Kidney epithelial cell (primary cell): ENCODE measurements around the gene REEP5. TPM values are rescaled to one million over a fixed set of nuclear protein-coding genes. Genes with fewer than 3 reads are reported as not detected.

Experiments
- DNase-seq: peaks from one replicate; pipeline ENCODE4 v3.0.0-alpha.2; 2010; ENCODE audit warnings: low read depth
- H3K27me3 ChIP-seq: 2 replicates; pipeline ENCODE4 v1.6.0; 2011; ENCODE audit warnings: low read length; ENCODE audit not compliant: control insufficient read depth, insufficient read depth
- H3K36me3 ChIP-seq: 2 replicates; pipeline ENCODE4 v1.5.1; 2011; ENCODE audit warnings: low read length; ENCODE audit not compliant: control insufficient read depth, insufficient read depth
- H3K4me3 ChIP-seq: 2 replicates; pipeline ENCODE4 v1.5.1; 2011; ENCODE audit warnings: low read depth, mild to moderate bottlenecking, control low read depth, low read length
- total RNA-seq: library from RNA; depleted of rRNA; stranded (reverse); fragments of >200 nt; gene quantifications from 2 replicates; pipeline ENCODE4 v1.2.3, GENCODE V29; 2015
- TF ChIP-seq, protein P1 (sequence below): IDR thresholded peaks from 2 replicates; pipeline ENCODE4 v1.5.1; 2011; ENCODE audit warnings: mild to moderate bottlenecking, moderate library complexity, low read length, control low read depth, inconsistent platforms; ENCODE audit not compliant: insufficient read depth, poor library complexity, severe bottlenecking

Gene REEP5
- total RNA-seq, 1 donor from 2014 or later = 79.4 TPM

DNA sequence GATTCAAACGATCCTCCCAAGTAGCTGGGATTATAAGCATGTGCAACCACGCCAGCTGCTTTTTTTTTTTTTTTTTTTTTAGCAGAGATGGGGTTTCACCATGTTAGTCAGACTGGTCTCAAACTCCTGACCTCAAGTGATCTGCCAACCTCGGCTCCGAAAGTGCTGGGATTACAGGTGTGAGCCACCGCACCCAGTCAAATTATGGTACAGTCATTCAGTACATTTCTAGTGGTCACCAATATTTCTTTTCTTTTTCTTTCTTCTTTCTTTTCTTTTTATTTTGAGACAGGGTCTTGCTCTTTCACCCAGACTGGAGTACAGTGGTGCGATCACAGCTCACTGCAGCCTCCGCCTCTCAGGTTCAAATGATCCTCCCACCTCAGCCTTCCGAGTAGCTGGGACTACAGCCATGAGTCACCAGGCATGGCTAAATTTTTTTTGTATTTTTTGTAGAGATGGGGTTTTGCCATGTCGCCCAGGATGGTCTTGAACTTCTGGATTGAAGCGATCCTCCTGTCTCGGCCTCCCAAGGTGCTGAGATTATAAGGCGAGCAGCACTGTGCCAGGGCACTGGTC is 29.2 kb upstream of the REEP5 start:
- no peaks in the 10 kb centered on the region for H3K36me3 ChIP-seq
- H3K27me3 ChIP-seq = no peaks in the 10 kb centered on the region
- no peak for DNase-seq
- H3K4me3 ChIP-seq = no peak overlapping the region
- TF ChIP-seq, protein P1, sequence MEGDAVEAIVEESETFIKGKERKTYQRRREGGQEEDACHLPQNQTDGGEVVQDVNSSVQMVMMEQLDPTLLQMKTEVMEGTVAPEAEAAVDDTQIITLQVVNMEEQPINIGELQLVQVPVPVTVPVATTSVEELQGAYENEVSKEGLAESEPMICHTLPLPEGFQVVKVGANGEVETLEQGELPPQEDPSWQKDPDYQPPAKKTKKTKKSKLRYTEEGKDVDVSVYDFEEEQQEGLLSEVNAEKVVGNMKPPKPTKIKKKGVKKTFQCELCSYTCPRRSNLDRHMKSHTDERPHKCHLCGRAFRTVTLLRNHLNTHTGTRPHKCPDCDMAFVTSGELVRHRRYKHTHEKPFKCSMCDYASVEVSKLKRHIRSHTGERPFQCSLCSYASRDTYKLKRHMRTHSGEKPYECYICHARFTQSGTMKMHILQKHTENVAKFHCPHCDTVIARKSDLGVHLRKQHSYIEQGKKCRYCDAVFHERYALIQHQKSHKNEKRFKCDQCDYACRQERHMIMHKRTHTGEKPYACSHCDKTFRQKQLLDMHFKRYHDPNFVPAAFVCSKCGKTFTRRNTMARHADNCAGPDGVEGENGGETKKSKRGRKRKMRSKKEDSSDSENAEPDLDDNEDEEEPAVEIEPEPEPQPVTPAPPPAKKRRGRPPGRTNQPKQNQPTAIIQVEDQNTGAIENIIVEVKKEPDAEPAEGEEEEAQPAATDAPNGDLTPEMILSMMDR = no peak

DNA sequence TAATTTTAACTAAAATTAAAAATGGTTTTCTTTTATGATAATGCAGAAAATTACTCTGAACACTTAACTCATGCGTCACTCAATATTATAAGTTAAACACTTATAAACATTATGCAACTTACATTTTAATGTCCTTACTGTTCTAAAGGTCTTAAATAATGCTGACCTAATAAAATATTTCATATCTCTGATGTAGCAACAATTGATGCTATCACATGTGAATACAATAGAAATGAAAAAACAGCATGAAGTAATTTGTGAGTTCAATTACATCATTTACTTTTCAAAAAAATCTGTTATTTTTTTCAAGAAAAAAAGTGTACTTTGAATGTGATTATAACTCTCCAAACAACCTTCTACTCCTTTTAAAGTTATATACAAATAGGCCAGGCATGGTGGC is 26.4 kb upstream of the REEP5 start:
- Histone ChIP-seq H3K27me3 (no peaks in the 10 kb centered on the region), H3K4me3 (no peak overlapping the region), H3K36me3 (no peaks in the 10 kb centered on the region)
- no peak for DNase-seq
- TF ChIP-seq, protein P1 = no peak

DNA sequence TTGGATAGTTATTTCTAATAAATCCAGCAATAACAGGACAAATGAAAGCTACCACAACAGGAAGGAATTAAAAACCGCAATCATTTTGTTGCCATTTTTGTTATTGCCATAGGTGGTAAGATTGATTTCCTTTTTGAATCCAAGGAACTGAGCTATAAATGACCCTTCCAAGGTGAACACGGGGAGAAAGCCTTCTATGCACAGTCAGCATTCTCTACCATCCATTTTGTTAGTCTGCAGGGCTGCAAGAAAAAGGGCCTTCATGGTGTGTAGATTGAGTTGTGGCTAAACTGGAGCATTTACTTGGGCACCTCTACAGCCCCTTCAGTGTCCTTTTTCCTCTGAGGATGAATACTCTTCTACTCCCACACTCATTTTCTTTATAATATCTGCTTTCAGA is 18.6 kb upstream of the REEP5 start:
- Histone ChIP-seq H3K4me3 (no peak overlapping the region), H3K36me3 (no peaks in the 10 kb centered on the region), H3K27me3 (no peaks in the 10 kb centered on the region)
- no peak for DNase-seq
- TF ChIP-seq, protein P1 = no peak

DNA sequence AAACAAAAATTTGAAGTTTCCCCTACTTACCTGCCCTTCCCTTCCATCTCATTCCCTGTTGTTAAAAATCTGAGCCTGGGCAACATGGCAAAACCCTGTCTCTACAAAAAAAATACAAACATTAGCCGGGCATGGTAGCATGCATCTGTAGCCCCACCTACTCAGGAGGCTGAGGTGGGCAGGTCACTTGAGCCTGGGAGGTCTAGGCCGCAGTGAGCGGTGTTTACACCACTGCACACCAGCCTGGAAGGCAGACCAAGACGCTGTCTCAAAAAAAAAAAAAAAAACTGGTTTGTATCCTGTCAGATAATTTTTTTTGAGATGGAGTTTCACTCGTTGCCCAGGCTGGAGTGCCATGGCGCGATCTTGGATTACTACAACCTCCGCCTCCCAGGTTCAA is 16.3 kb upstream of the REEP5 start:
- Histone ChIP-seq H3K36me3 (no peaks in the 10 kb centered on the region), H3K4me3 (no peak overlapping the region), H3K27me3 (no peaks in the 10 kb centered on the region)
- DNase-seq = no peak
- TF ChIP-seq, protein P1 = no peak

DNA sequence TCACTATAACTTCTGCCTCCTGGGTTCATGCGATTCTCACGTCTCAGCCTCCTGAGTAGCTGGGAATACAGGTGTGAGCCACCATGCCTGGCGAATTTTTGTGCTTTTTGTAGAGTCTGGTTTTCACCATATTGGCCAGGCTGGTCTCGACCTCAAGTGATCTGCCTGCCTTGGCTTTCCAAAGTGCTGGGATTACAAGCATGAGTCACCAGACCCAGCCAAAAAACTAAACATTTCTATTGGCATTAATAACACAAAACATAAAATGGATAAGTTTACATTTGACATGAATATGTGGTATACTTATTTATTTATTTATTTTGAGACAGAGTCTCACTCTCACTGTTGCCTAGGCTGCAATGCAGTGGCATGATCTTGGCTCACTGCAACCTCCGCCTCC is 13.6 kb upstream of the REEP5 start:
- Histone ChIP-seq H3K27me3 (no peaks in the 10 kb centered on the region), H3K4me3 (no peak overlapping the region), H3K36me3 (no peaks in the 10 kb centered on the region)
- DNase-seq = no peak
- TF ChIP-seq, protein P1 = no peak

DNA sequence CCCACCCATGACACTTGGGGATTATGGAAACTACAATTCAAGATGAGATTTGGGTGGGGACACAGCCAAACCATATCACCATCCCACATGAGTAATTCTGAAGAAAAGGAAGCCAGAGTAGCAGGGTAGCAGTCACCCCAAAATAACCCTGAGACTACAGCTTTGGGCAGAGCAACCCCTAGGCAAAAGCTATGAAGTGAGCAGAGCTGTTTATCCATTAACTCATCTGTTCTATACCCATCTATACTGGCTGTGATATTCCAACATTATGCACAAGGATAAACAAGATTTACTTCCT is 12.3 kb upstream of the REEP5 start:
- Histone ChIP-seq H3K36me3 (no peaks in the 10 kb centered on the region), H3K4me3 (no peak overlapping the region), H3K27me3 (no peaks in the 10 kb centered on the region)
- TF ChIP-seq, protein P1 = no peak
- DNase-seq = no peak
